ENCODE data around the gene RGS1. TPM values are rescaled to one million over a fixed set of nuclear protein-coding genes. Genes with fewer than 3 reads are reported as not detected.

RGS1 gene
- total and polyA plus RNA-seq, 9 of the 15 experiments (the other 6 are each of a cell fraction or from before 2014, with no cell fraction given) = not detected

DNA sequence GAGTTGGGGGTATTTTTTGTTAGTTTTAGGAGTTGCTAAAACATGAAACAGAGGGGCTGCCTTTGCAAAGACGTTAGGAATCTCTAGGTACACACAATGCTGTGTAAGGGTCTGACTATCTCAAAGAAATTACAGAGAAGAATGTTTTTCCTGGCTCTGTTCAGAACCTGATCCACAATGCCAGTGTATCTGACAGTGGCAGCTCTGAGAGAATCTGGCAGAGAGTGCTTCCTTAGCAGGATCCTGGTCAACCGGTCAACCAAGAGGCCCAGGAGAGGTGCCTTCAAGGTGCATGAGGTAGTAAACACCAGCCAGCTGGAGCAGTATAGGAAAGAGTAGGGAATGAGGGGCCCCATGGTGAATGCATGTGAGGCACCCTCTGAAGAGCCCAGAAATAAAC lies 40.9 kb upstream of the RGS1 start (continued):
- TF ChIP-seq, protein P1, sequence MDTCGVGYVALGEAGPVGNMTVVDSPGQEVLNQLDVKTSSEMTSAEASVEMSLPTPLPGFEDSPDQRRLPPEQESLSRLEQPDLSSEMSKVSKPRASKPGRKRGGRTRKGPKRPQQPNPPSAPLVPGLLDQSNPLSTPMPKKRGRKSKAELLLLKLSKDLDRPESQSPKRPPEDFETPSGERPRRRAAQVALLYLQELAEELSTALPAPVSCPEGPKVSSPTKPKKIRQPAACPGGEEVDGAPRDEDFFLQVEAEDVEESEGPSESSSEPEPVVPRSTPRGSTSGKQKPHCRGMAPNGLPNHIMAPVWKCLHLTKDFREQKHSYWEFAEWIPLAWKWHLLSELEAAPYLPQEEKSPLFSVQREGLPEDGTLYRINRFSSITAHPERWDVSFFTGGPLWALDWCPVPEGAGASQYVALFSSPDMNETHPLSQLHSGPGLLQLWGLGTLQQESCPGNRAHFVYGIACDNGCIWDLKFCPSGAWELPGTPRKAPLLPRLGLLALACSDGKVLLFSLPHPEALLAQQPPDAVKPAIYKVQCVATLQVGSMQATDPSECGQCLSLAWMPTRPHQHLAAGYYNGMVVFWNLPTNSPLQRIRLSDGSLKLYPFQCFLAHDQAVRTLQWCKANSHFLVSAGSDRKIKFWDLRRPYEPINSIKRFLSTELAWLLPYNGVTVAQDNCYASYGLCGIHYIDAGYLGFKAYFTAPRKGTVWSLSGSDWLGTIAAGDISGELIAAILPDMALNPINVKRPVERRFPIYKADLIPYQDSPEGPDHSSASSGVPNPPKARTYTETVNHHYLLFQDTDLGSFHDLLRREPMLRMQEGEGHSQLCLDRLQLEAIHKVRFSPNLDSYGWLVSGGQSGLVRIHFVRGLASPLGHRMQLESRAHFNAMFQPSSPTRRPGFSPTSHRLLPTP (IDR thresholded peaks at IDR 0.05; ENCODE audit: borderline replicate concordance, extremely low read depth, insufficient read length) = no peak
- TF ChIP-seq BCOR (IDR thresholded peaks at IDR 0.05) (no peak), BDP1 (IDR thresholded peaks at IDR 0.05; ENCODE audit: insufficient read depth, insufficient read length) (no peak), ADNP (tag; IDR thresholded peaks at IDR 0.05) (no peak)

DNA sequence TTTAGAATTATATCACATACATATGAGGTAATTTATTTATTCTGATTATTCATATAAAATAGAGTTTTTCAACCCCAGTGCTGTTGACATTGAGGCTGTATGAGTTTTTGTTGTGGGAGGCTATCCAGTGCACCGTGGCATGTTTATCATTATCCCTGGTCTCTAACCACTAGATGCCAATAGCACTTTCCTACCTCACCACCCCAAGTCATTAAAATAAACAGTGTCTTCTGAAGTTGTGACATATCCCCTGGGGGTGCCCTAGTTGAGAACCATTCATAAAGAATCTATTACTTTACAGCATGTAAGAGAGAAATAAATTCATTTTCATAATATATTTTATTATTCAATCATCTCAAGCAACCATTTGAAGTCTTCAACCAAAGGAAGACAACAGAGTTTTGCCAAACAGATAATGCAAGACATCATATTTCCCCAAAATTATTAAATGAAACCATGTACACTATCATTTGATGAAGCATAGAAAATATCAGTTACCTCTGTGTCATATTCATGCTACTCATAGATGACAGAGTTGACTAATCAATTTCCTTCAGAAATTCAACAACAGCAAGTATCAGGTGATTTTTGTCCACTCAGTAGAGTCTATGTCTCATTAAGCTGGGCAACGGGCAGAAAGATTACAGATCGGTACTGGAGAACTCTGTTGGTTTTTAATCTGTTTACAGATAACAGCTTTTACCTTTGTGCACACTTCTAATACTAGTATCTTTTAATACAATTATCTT lies 39.5 kb upstream of the RGS1 start:
- intact Hi-C loops (cut with micrococcal nuclease) = no loop called here

More for the DNA sequence above, 39.5 kb upstream of the RGS1 start:
- TF ChIP-seq YBX1 (IDR thresholded peaks at IDR 0.05) = no peak
- no peak for TF ChIP-seq ZBTB1 (CRISPR knock-in tag; IDR thresholded peaks at IDR 0.05; ENCODE audit: borderline replicate concordance, low read depth)
- TF ChIP-seq PTBP1 (IDR thresholded peaks at IDR 0.05; ENCODE audit: low read depth, low read length) = no peak
- TF ChIP-seq, protein P2, sequence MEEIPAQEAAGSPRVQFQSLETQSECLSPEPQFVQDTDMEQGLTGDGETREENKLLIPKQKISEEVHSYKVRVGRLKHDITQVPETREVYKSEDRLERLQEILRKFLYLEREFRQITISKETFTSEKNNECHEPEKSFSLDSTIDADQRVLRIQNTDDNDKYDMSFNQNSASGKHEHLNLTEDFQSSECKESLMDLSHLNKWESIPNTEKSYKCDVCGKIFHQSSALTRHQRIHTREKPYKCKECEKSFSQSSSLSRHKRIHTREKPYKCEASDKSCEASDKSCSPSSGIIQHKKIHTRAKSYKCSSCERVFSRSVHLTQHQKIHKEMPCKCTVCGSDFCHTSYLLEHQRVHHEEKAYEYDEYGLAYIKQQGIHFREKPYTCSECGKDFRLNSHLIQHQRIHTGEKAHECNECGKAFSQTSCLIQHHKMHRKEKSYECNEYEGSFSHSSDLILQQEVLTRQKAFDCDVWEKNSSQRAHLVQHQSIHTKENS (CRISPR knock-in tag; IDR thresholded peaks at IDR 0.05) = no peak
- no peak for TF ChIP-seq TCF7L2 (IDR thresholded peaks at IDR 0.05; ENCODE audit: low read depth, low read length)
- no peak for TF ChIP-seq BHLHE40 (IDR thresholded peaks at IDR 0.05; ENCODE audit: low read length)
- Histone ChIP-seq H3K79me2 (ENCODE audit: control insufficient read depth, insufficient read depth, low read length) (no peaks in the 10 kb centered on the region), H3K27ac (ENCODE audit: extremely low read depth, low read depth, low read length) (no peak overlapping the region), H3K4me2 (ENCODE audit: insufficient read depth, low read length) (no peak overlapping the region), H3K4me3 (no peak overlapping the region), H3K9me1 (ENCODE audit: control insufficient read depth, insufficient read depth, low read length) (no peaks in the 10 kb centered on the region), H4K20me1 (replicated peaks; ENCODE audit: control insufficient read depth, insufficient read depth, low read length) (no peaks in the 10 kb centered on the region), H3K4me1 (replicated peaks in 1 of 2; ENCODE audit: control insufficient read depth in 2 of 2, insufficient read depth in 2 of 2, low read length in 2 of 2) (no peaks in the 10 kb centered on the region), H3K9me3 (replicated peaks; ENCODE audit: control insufficient read depth, insufficient read depth, low read depth, low read length) (no peaks in the 10 kb centered on the region), H2AFZ (ENCODE audit: low read depth, low read length) (no peak overlapping the region), H3K9ac (ENCODE audit: insufficient read depth in 1 of 2, low read depth in 2 of 2, low read length in 2 of 2) (no peak overlapping the region), H3K27me3 (ENCODE audit: control insufficient read depth in 2 of 2, insufficient read depth in 2 of 2, low read length in 2 of 2) (no peaks in the 10 kb centered on the region), H3K36me3 (ENCODE audit: control insufficient read depth, insufficient read depth, low read length) (no peaks in the 10 kb centered on the region)
- FAIRE-seq (no peak), ATAC-seq (no peak), DNase-seq (ENCODE audit: extremely low read depth in 1 of 4, low spot score in 3 of 4) (no peak)
- WGBS (ENCODE audit: insufficient coverage, low coverage, missing lambda C conversion rate) = 0% methylated on average over 3 of the region's 3 CpGs
- in situ Hi-C loops (cut with MboI) = no loop called here
- CTCF ChIA-PET (ENCODE audit: low intra/inter-chr PET ratio) = no interaction called here
- no TSS peak for BruUV-seq (replicated peaks)
- POLR2A ChIA-PET = no interaction called here

All from K562 (cell line).